GM12875 (cell line): ENCODE data around the gene SFMBT1.

Experiments
- H3K4me3 ChIP-seq: one replicate; pipeline ENCODE4 v1.5.1; 2011; ENCODE audit warnings: low read depth, low read length, control low read depth
- CTCF ChIP-seq: IDR thresholded peaks from 2 replicates; pipeline ENCODE4 v1.5.1; 2011; ENCODE audit warnings: low read depth, mild to moderate bottlenecking, control low read depth, inconsistent platforms, low read length, moderate library complexity, borderline replicate concordance; ENCODE audit not compliant: insufficient read depth

SFMBT1 gene

GRCh38 chr3:53023072-53023823 is 22.6 kb downstream of the SFMBT1 start:
- H3K4me3 ChIP-seq, result no peak overlapping the region
- TF ChIP-seq CTCF, result no peak

DNA sequence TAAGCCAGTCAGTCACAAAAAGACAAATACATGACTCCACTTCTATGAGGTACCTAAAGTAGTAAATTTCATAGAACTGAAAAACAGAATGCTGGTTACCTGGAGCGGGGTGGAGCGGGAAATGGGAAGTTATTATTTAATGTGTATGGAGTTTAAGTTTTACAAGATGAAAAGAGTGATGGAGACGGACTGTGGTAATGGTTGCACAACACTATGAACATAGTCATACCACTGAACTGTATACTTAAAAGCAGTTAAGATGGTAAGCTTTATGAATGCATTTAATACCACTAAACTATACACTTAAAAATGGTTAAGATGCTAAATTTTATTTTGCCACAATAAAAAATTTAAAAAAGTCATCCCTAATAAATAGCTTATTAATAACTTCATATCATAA is 23.2 kb downstream of the SFMBT1 start:
- no peak overlapping the region for H3K4me3 ChIP-seq
- TF ChIP-seq CTCF, result no peak

DNA sequence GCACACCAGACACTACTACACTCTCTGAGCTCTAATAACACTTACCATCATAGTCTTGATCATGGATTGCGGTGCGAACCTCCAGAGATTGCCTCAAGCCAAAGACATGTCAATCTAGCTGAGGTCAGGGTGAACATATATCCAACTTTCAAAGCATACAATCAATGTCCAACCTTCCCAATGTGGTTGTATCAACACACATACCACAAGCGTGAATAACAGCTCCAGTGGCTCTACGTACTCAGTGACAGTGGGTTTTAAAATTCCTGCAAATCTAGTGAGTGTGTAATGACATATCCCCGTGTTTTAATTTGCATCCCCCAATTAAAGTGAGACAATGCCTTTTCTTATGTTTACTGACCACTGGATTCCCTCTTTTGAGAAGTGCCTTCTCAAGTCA is 29.6 kb downstream of the SFMBT1 start:
- no peak overlapping the region for H3K4me3 ChIP-seq
- no peak for TF ChIP-seq CTCF

GRCh38 chr3:53011324-53011723 is 34.5 kb downstream of the SFMBT1 start:
- no peak for TF ChIP-seq CTCF
- H3K4me3 ChIP-seq, result no peak overlapping the region

DNA sequence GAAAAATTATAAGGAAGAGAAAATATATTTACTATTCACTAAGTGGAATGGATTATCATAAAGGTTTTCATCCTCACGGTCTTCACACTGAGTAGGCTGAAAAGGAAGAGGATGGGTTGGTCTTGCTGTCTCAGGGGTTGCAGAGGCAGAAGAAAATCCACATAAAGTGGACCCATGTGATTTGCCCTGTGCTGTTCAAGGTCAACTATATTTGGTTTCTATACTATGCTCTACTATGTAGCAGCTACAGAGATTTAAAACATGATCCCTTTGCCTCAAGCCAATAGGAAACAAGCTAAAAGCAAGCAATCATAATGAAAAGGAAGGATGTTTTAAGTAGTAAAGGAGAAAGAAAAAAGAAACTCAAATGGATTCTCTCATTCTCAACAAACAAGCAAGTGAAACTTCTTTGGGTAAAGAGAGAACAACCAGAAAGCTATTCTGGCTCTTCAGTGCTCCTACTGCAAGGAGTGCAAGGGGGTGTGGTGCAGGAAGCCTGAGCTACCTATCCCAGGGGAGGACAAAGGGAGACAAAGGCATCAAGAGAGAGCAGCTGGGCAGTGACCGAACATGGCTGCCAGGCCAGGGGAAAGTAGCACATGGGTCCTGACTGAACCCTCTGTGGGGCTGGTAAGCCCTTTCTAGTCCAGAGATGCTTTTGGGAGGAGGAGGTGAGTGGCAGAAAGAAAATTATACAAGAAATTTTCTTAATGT is 35.9 kb downstream of the SFMBT1 start:
- no peak for TF ChIP-seq CTCF
- no peak overlapping the region for H3K4me3 ChIP-seq

DNA sequence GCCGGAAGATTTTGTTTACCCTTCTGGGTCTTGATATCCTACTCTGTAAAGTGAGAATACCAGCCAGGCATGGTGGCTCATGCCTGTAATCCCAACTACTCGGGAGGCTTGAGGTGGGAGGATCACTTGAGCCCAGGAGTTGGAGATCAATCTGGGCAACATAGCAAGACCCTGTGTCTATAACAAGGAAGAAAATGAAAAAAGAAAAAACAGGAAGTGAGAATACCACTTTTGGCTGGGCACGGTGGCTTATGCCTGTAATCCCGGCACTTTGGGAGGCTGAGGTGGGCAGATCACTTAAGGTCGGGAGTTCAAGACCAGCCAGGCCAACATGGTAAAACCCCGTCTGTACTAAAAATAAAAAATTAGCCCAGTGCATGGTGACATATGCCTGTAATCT is 36.9 kb downstream of the SFMBT1 start:
- no peak overlapping the region for H3K4me3 ChIP-seq
- no peak for TF ChIP-seq CTCF
